NCI-H2029 (cell line): ENCODE data around the gene MAP2K7.

Experiments
- DNase-seq: peaks from one replicate; lab custom pipeline; 2025; lab: John Stamatoyannopoulos, UW

The MAP2K7 gene

GRCh38 chr19:7867092-7867844 is 36.4 kb upstream of the MAP2K7 start:
- DNase-seq = no peak

GRCh38 chr19:7868326-7868670 is 35.4 kb upstream of the MAP2K7 start:
- no peak for DNase-seq

- no peak for DNase-seq
Measured at GRCh38 chr19:7868671-7869452, 34.8 kb upstream of the MAP2K7 start.

- no peak for DNase-seq
Measured at GRCh38 chr19:7869453-7869909, 34.2 kb upstream of the MAP2K7 start.

DNA sequence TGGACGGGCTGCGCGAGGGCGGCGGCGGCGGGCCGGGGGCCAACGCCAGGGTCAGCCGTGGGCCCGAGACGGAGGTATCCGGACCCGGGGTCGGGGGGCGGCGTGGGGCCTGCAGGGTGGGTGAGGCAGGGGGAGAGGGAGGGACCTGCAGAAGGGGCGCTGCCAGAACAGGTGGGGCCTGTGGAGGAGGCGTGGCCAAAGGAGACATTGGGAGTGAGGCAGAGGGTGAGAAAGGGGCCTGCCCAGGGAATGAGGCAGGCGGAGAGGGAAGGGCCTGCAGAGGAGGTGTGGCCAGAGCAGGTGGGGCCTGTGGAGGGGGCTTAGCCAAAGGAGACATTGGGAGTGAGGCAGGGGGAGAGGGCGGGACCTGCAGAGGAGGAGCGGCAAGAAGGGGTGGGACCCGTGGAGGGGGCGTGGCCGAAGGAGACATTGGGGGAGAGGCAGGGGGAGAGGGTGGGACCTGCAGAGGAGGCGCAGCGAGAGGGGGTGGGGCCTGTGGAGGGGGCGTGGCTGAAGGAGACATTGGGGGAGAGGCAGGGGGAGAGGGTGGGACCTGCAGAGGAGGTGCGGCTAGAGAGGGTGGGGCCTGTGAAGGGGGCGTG is 33.7 kb upstream of the MAP2K7 start:
- no peak for DNase-seq

GRCh38 chr19:7870571-7871436 is 32.9 kb upstream of the MAP2K7 start:
- peak; percentile 44 for DNase-seq

GRCh38 chr19:7871437-7872305 is 32.0 kb upstream of the MAP2K7 start:
- DNase-seq = peak; percentile 97

GRCh38 chr19:7872306-7873204 is 31.1 kb upstream of the MAP2K7 start:
- DNase-seq = no peak

- DNase-seq = no peak
Measured at GRCh38 chr19:7873304-7874075, 30.2 kb upstream of the MAP2K7 start.

- DNase-seq = peak; percentile 81
Measured at GRCh38 chr19:7874076-7874896, 29.4 kb upstream of the MAP2K7 start, which contains the start of gene PRR36. Gene PRR36 (minus strand): TSS chr19:7874390. CDS start chr19:7873689, 701 bp downstream.

- DNase-seq = no peak
Measured at GRCh38 chr19:7874897-7875273, 28.8 kb upstream of the MAP2K7 start.

DNA sequence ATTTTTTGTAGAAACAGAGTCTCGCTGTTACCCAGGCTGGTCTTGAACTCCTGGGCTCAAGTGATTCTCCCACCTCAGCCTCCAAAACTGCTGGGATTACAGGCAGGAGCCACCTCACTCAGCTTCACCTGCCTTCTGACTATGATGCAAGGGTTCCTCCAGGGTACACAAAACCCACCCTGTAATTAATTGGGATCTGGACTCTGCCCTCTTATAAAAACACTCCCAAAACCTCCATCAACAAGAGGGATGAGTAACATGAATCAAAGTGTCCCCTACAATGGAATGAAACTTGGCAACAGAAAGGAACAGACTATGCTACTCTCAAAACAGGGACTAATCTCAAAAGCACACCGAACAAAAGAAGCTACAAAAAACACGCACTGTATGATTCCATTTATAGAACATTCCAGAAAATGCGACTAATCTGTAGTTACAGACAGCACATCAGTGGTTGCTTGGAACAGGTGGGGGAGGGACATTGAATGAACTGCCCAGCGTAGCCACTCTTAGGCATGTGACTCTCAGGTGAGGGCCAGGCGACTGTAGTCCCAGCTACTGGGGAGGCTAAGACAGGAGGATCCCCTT is 26.3 kb upstream of the MAP2K7 start:
- no peak for DNase-seq

DNA sequence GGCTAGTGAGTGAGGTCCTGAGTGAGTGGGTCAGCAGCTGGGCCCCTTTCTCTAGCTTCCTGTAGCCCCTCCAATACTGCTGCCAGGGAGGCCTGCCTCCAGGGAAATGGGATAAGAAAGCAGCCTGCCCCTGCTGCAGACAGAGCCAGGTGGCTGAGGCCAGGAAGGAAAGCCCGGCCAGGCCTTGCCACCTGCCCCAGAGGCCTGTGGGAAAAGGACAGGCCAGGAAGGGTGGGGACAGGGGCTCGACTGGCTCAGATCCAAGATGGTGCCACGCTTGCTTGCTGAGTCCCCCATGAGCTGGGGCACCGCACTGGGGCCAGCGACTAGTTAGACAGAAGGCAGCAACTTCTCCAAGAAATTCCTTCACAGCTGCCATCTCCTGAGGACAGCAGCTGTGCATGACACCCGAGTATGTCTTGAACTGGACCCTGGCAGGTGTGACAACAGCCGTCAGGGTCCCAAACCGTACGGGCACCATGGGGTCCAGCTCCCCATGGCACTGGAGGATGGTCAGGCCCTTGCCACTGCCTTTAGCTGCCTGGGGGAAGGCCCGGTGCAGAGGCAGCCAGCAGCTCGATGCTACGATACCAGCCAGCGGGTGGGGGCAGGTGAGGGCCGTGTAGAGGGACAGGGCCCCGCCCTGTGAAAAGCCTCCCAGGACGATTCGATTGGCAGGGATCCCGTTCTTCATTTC is 24.4 kb upstream of the MAP2K7 start:
- no peak for DNase-seq

DNA sequence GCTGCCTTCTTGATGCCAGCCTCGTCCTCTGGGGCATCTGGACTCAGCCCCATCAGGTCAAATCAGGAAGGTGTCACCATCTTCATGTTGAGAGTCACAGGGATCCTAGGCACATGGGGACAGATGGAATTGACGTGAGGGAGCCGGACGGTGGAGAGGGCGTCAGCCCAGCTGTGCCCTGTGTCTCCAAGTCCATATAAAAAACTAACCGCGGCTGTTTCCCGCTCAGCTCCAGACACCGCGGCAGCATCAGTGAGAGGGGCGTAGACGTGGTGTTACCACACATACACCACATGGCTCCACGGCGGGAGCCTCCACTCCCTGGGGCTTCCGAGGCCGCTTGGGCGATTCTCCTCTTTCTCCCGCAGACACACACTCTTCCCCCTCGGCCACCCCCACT is 23.8 kb upstream of the MAP2K7 start:
- DNase-seq = no peak

DNA sequence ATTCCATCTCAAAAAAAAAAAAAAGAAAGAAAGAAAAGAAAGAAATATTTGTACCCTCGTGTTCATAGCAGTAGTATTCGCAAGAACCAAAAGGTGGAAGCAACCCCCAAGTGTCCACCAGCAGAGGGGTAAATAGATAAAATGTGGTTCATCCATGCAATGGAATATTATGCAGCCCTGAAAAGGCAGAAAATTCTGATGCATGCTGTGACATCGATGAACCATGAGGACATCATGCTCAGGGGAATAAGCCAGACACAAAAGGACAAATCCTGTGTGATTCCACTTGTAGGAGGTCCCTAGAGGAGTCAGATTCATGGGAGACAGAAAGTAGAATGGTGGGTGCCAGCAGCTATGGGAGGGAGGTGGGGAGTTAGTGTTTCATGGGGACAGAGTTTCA is 21.8 kb upstream of the MAP2K7 start:
- no peak for DNase-seq

DNA sequence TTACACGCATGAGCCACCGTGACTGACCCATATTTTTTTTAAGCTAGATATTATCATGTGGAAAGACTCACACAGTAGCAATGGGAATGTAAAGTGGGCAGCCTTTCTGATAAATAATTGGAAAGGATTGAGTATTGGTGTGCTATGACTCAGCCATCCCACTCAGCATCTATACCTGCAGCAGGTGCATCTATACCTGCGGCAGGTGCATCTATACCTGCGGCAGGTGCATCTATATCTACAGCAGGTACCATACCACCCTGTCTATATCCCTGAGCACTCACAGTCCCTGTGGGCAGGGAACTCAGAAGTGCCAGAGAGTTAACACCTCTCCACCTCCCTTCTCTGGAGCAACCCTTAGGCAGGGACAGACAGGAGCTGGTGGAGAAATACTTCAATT is 20.6 kb upstream of the MAP2K7 start:
- DNase-seq = no peak
